Psoas muscle (tissue), 8 donors: ENCODE data around the gene WFDC10B. TPM values are rescaled to one million over a fixed set of nuclear protein-coding genes. Genes with fewer than 3 reads are reported as not detected.
"Not testable (repeated sequence)": the region's sequence is repeated elsewhere in the genome, so short reads cannot be mapped to it uniquely, and the experiment has no call there.

Experiments used
- ATAC-seq, 4 donors: fragments of 200-7000 bp; cut with Tn5 transposase; one replicate each; pipeline ENCODE4 v1.9.1; 2020; ENCODE audit warnings: moderate library complexity in 3 of 4, mild to moderate bottlenecking in 2 of 4
- DNase-seq, 2 donors: peaks; one replicate each; pipeline ENCODE4 v3.0.0-alpha.2; 2020
- H3K27ac ChIP-seq: fragments of 200-600 bp; one replicate; pipeline ENCODE4 v1.8.0; 2022
- H3K27me3 ChIP-seq, 3 donors: fragments of 200-600 bp in 1 of 3; one replicate each; pipeline versions ENCODE4 v1.6.1 to v1.8.0; 2013 to 2022; ENCODE audit warnings: low read length in 2 of 3, mild to moderate bottlenecking in 2 of 3, moderate library complexity in 1 of 3; ENCODE audit not compliant: insufficient read depth in 3 of 3
- H3K36me3 ChIP-seq, 2 donors: fragments of 200-600 bp in 1 of 2; one replicate each; pipeline versions ENCODE4 v1.6.1 to v1.8.0; 2013 to 2022; ENCODE audit warnings: low read depth in 1 of 2, mild to moderate bottlenecking in 1 of 2, moderate library complexity in 1 of 2; ENCODE audit not compliant: insufficient read depth in 1 of 2
- H3K4me1 ChIP-seq: fragments of 200-600 bp; one replicate; pipeline ENCODE4 v1.8.0; 2022
- H3K4me3 ChIP-seq: fragments of 200-600 bp; one replicate; pipeline ENCODE4 v1.8.0; 2022; ENCODE audit warnings: mild to moderate bottlenecking
- H3K9me3 ChIP-seq: fragments of 200-600 bp; one replicate; pipeline ENCODE4 v1.8.0; 2022
- CTCF ChIP-seq: fragments of 200-600 bp; IDR thresholded peaks from one replicate; pipeline ENCODE4 v1.8.0; 2022; ENCODE audit warnings: antibody characterized with exemption
- WGBS, 3 donors: extraction: QIAGEN DNeasy Blood & Tissue Kit; methylation state at CpG; one replicate each; pipeline versions ENCODE4 v1.1.6 to v1.1.7; 2013; 5-methylcytosine and 5-hydroxymethylcytosine counted together
- intact Hi-C, 2 donors: fragments of 100-400 bp; cut with DNase I; formaldehyde crosslinking; loops; one replicate each; pipeline versions ENCODE4 v1.11.0 to v1.14.2; 2022
- polyA plus RNA-seq, 3 donors: library from polyadenylated mRNA; stranded (reverse); fragments of 200-250 nt; gene quantifications; one replicate each; pipeline ENCODE4 v1.2.3, GENCODE V29; 2013
- total RNA-seq, 4 donors: library from RNA; stranded (reverse); fragmentation: NEBNext Ultra II Directional in 2 of 4; extraction: Animal tissue kit (Norgen Biotek cat#: 25700) in 2 of 4; gene quantifications; one replicate each; pipeline versions ENCODE4 v1.2.1 to v1.2.4, GENCODE V29; 2021 to 2023
- donor health status: healthy with polysubstance abuse.
- donor health status: DM: no; HTN: no; CAD: no; lungs with moderate emphysema.
- donor health status: Bipolar disorder and iron deficiency.
- donor health status: healthy.
- donor health status: DM: yes; HTN: yes; CAD: no.
- donor health status: DM: no; HTN: no; CAD: no.
- donor health status: DM: no; HTN: no; CAD: no.
- donor health status: DM: yes; HTN: yes; CAD: no.

WFDC10B gene
- total and polyA plus RNA-seq, 7 donors, result not detected

GRCh38 chr20:45722047-45722446, 17.2 kb upstream of the WFDC10B start, which contains the start of gene SPINT4:
SPINT4 (plus strand) TSS chr20:45722347; CDS start chr20:45722368, 21 bp downstream.
- TF ChIP-seq CTCF, result no peak
- Histone ChIP-seq H3K27me3 (no peaks in the 10 kb centered on the region), H3K4me1 (no peaks in the 10 kb centered on the region), H3K9me3 (no peaks in the 10 kb centered on the region), H3K4me3 (no peak within 1 kb of the TSS), H3K27ac (no peak within 1 kb of the TSS), H3K36me3 (no peaks in the 10 kb centered on the region)
- no peak for DNase-seq
- intact Hi-C loops, result no loop called here
- no peak for ATAC-seq
- 50 to 77% (median 72%) methylated on average over 1 of the region's 1 CpG for WGBS, 3 donors

- H3K9me3 ChIP-seq, H3K27me3 ChIP-seq, H3K4me3 ChIP-seq, H3K36me3 ChIP-seq, H3K4me1 ChIP-seq, H3K27ac ChIP-seq, intact Hi-C loops, DNase-seq, ATAC-seq: not testable (repeated sequence)
These were observed 11.4 kb upstream of the WFDC10B start for GRCh38 chr20:45716141-45716688.

- Histone ChIP-seq H3K27ac (no peak within 1 kb of the TSS), H3K4me3 (no peak within 1 kb of the TSS), H3K36me3 (no peaks in the 10 kb centered on the region), H3K9me3 (no peaks in the 10 kb centered on the region), H3K4me1 (no peaks in the 10 kb centered on the region), H3K27me3 (no peaks in the 10 kb centered on the region)
- intact Hi-C loops, result no loop called here
- DNase-seq (no peak), ATAC-seq (no peak)
- WGBS, 3 donors, result 64 to 67% (median 65%) methylated on average over 4 of the region's 4 CpGs
- TF ChIP-seq CTCF, result no peak
These were observed 2.9 kb downstream of the WFDC10B start, which contains the start of gene WFDC13 for GRCh38 chr20:45701873-45702272. WFDC13 (plus strand) TSS chr20:45702038; CDS start chr20:45702124, 86 bp downstream.

GRCh38 chr20:45701104-45701503, 3.7 kb downstream of the WFDC10B start:
- WGBS, 3 donors, result 72 to 87% (median 78%) methylated on average over 4 of the region's 4 CpGs
- DNase-seq, result no peak
- H3K27ac ChIP-seq, result no peak overlapping the region
- H3K9me3 ChIP-seq, result no peaks in the 10 kb centered on the region
- TF ChIP-seq CTCF, result no peak
- no peak overlapping the region for H3K4me3 ChIP-seq
- H3K27me3 ChIP-seq, result no peaks in the 10 kb centered on the region
- intact Hi-C loops, result no loop called here
- no peak for ATAC-seq
- no peaks in the 10 kb centered on the region for H3K4me1 ChIP-seq
- H3K36me3 ChIP-seq, result no peaks in the 10 kb centered on the region

GRCh38 chr20:45695496-45695895, 9.3 kb downstream of the WFDC10B start:
- ATAC-seq, result no peak
- Histone ChIP-seq H3K36me3 (no peaks in the 10 kb centered on the region), H3K27me3 (peaks cover 0 to 3% (median 0%) of the 10 kb centered on the region in 3 donors), H3K9me3 (no peaks in the 10 kb centered on the region), H3K4me3 (no peak overlapping the region), H3K27ac (no peak overlapping the region), H3K4me1 (no peaks in the 10 kb centered on the region)
- DNase-seq, result no peak
- no peak for TF ChIP-seq CTCF
- intact Hi-C loops, result no loop called here
- WGBS, 3 donors, result 80 to 84% (median 83%) methylated on average over 2 of the region's 2 CpGs

GRCh38 chr20:45693346-45693745, 11.5 kb downstream of the WFDC10B start:
- H3K9me3 ChIP-seq, DNase-seq, H3K4me3 ChIP-seq, H3K27me3 ChIP-seq, intact Hi-C loops, H3K27ac ChIP-seq, H3K36me3 ChIP-seq, H3K4me1 ChIP-seq, ATAC-seq: not testable (repeated sequence)
- 88 to 92% (median 91%) methylated on average over 12 of the region's 12 CpGs for WGBS, 3 donors
